ENCODE measurements around the gene MYOC.
"Not testable (repeated sequence)": the region's sequence is repeated elsewhere in the genome, so short reads cannot be mapped to it uniquely, and the experiment has no call there.

The MYOC gene

DNA sequence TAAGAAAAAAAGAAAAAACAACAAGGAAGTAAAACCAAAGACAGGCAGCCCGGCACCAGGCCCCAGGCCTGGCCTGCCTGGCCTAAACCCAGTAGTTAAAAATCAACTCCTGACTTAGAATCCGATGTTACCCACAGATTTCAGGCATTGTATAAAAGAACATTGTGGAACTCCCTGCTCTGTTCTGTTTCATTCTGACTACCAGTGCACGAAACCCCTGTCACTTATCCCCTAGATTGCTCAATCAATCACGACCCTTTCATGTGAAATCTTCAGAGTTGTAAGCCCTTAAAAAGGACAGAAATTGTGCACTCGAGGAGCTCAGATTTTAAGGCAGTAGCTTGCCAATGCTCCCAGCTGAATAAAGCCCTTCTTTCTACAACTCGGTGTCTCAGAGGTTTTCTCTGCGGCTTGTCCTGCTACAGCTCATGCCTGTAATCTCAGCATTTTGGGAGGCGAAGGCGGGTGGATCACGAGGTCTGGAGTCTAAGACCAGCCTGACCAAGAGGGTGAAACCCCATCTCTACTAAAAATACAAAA is 46.0 kb downstream of the MYOC start:
- no peak for DNase-seq (ENCODE audit: low read depth)

GRCh38 chr1:171603042-171603441 is 49.4 kb downstream of the MYOC start:
- not testable (repeated sequence) for DNase-seq (ENCODE audit: low read depth)

GRCh38 chr1:171600862-171601261 is 51.6 kb downstream of the MYOC start:
- DNase-seq (ENCODE audit: low read depth) = no peak

GRCh38 chr1:171600310-171600709 is 52.2 kb downstream of the MYOC start:
- DNase-seq (ENCODE audit: low read depth) = not testable (repeated sequence)

DNA sequence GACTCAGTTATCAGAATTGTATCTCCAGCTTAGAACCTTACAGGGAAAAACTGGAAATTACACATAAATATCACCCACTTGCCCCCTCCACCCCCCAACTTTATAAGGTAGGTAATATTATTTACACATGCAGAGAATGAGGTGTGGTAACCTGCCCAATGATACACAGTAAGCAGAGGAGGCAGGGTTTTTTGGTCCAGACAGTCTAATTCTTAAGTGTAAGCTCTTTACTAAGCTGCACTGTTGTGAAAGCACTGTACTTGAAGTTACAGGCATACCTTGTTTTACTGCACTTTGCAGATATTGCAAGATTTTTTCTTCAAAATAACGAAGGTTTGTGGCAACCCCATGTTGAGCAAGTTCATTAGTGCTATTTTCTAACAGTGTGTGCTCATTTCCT is 55.3 kb downstream of the MYOC start:
- DNase-seq (ENCODE audit: low read depth) = no peak

- DNase-seq (ENCODE audit: low read depth) = no peak
Measured at GRCh38 chr1:171596705-171597104, 55.8 kb downstream of the MYOC start.

- no peak for DNase-seq (ENCODE audit: low read depth)
Measured at GRCh38 chr1:171596119-171596518, 56.4 kb downstream of the MYOC start.

DNA sequence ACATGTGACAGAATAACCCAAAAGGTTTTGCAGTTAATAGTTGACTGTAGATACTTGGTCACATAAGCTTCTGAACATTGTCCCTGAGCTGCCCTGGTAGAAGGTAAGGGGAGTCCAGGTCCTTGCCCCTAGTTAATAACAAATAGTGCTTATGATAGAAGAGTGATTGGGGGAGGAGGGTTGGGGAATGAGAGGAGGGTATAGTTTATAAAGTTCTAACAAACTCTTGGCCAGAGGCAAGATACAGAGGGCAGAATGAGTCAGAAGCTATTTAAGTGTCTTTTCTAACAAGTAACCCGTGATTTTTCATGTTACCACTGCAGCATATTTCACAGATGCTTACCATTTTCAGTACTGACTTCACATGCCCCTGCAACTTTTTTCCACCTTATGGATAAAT is 57.2 kb downstream of the MYOC start:
- no peak for DNase-seq (ENCODE audit: low read depth)

- no peak for DNase-seq (ENCODE audit: low read depth)
Measured at GRCh38 chr1:171590022-171590421, 62.5 kb downstream of the MYOC start.

GRCh38 chr1:171588230-171588629 is 64.3 kb downstream of the MYOC start:
- no peak for DNase-seq (ENCODE audit: low read depth)

DNA sequence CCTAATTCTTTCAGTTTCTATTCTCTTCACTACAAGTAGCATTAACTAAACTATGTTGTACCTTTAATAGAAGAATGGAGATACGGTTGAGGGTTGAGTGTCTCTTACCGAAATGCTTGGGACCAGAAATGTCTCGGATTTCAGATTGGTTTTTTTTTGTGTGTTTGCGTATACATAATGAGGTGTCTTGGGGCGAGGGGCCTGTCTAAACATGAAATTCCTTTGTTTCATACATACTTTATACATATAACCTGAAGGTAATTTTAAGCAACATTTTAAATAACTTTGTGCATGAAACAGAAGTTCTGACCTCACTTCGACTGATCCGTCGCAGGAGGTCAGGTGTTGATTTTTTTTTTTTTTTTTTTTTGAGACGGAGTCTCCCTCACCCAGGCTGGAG is 66.8 kb downstream of the MYOC start:
- no peak for DNase-seq (ENCODE audit: low read depth)
